ENCODE data around the gene CLTRN. TPM values are rescaled to one million over a fixed set of nuclear protein-coding genes. Genes with fewer than 3 reads are reported as not detected.
A peak's percentile ranks its signal among the peaks of the same experiment; 100 is the strongest.

Gene CLTRN
- total RNA-seq, 2 donors from 2014 or later = 1.8 to 8.5 TPM

- Mint-ChIP-seq H3K4me3 (no peak overlapping the region), H3K27me3 (ENCODE audit: insufficient read depth) (peaks cover 3% of the 10 kb centered on the region), H3K4me1 (peaks cover 2% of the 10 kb centered on the region), H3K9me3 (no peaks in the 10 kb centered on the region), H3K27ac (no peak overlapping the region), H3K36me3 (ENCODE audit: low read depth) (no peaks in the 10 kb centered on the region)
- Histone ChIP-seq H3K9ac (ENCODE audit: extremely low read depth, low read length, poor library complexity, severe bottlenecking) (no peak overlapping the region), H3K27me3 (ENCODE audit: control insufficient read depth, insufficient read depth, low read length, poor library complexity, severe bottlenecking) (no peaks in the 10 kb centered on the region), H3K4me3 (ENCODE audit: low read length) (no peak overlapping the region), H3K27ac (ENCODE audit: low read depth, low read length) (no peak overlapping the region), H3K9me3 (ENCODE audit: control insufficient read depth, low read length) (no peaks in the 10 kb centered on the region), H3K36me3 (ENCODE audit: control insufficient read depth, insufficient read depth, low read length) (no peaks in the 10 kb centered on the region), H3K4me1 (ENCODE audit: control insufficient read depth, insufficient read depth, low read length) (no peaks in the 10 kb centered on the region)
- TF ChIP-seq CTCF (conservative IDR thresholded peaks at IDR 0.05) = no peak
- WGBS, 2 experiments (ENCODE audit: insufficient coverage in 1 of 2, insufficient read length in 1 of 2) = 83% methylated on average over 3 of the region's 3 CpGs; no CpG with 5 or more reads in 1 of the 2 experiments
- DNase-seq = no peak
These were observed 48.1 kb downstream of the CLTRN start for GRCh38 chrX:15616531-15616930.

- Histone ChIP-seq H3K4me1 (ENCODE audit: control insufficient read depth, insufficient read depth, low read length) (no peaks in the 10 kb centered on the region), H3K27me3 (ENCODE audit: control insufficient read depth, insufficient read depth, low read length, poor library complexity, severe bottlenecking) (no peaks in the 10 kb centered on the region), H3K27ac (ENCODE audit: low read depth, low read length) (no peak overlapping the region), H3K9me3 (ENCODE audit: control insufficient read depth, low read length) (no peaks in the 10 kb centered on the region), H3K36me3 (ENCODE audit: control insufficient read depth, insufficient read depth, low read length) (no peaks in the 10 kb centered on the region), H3K4me3 (ENCODE audit: low read length) (no peak overlapping the region), H3K9ac (ENCODE audit: extremely low read depth, low read length, poor library complexity, severe bottlenecking) (no peak overlapping the region)
- Mint-ChIP-seq H3K9me3 (no peaks in the 10 kb centered on the region), H3K27me3 (ENCODE audit: insufficient read depth) (no peaks in the 10 kb centered on the region), H3K36me3 (ENCODE audit: low read depth) (no peaks in the 10 kb centered on the region), H3K27ac (no peak overlapping the region), H3K4me3 (no peak overlapping the region), H3K4me1 (peaks cover 21% of the 10 kb centered on the region)
- TF ChIP-seq CTCF (conservative IDR thresholded peaks at IDR 0.05) = no peak
- WGBS, 2 experiments (ENCODE audit: insufficient coverage in 1 of 2, insufficient read length in 1 of 2) = 91% methylated on average over 5 of the region's 5 CpGs; no CpG with 5 or more reads in 1 of the 2 experiments
- DNase-seq = no peak
These were observed 57.5 kb downstream of the CLTRN start for GRCh38 chrX:15607067-15607466.

GRCh38 chrX:15606136-15606535 is 58.5 kb downstream of the CLTRN start:
- Mint-ChIP-seq H3K9me3 (no peaks in the 10 kb centered on the region), H3K4me3 (no peak overlapping the region), H3K27me3 (ENCODE audit: insufficient read depth) (no peaks in the 10 kb centered on the region), H3K4me1 (peaks cover 21% of the 10 kb centered on the region), H3K27ac (no peak overlapping the region), H3K36me3 (ENCODE audit: low read depth) (no peaks in the 10 kb centered on the region)
- no peaks in the 10 kb centered on the region for H3K9me3 ChIP-seq (ENCODE audit: control insufficient read depth, low read length)
- H3K27me3 ChIP-seq (ENCODE audit: control insufficient read depth, insufficient read depth, low read length, poor library complexity, severe bottlenecking) = no peaks in the 10 kb centered on the region
- 57% methylated on average over 1 of the region's 1 CpG; no CpG with 5 or more reads in 1 of the 2 experiments for WGBS, 2 experiments (ENCODE audit: insufficient coverage in 1 of 2, insufficient read length in 1 of 2)
- no peak overlapping the region for H3K9ac ChIP-seq (ENCODE audit: extremely low read depth, low read length, poor library complexity, severe bottlenecking)
- peak overlapping the region; percentile 23 for H3K4me3 ChIP-seq (ENCODE audit: low read length)
- DNase-seq = no peak
- no peak overlapping the region for H3K27ac ChIP-seq (ENCODE audit: low read depth, low read length)
- TF ChIP-seq CTCF (conservative IDR thresholded peaks at IDR 0.05) = no peak
- H3K4me1 ChIP-seq (ENCODE audit: control insufficient read depth, insufficient read depth, low read length) = no peaks in the 10 kb centered on the region
- no peaks in the 10 kb centered on the region for H3K36me3 ChIP-seq (ENCODE audit: control insufficient read depth, insufficient read depth, low read length)
